Glutamatergic neuron (in vitro differentiated cells): ENCODE data around the gene AGPAT3. TPM values are rescaled to one million over a fixed set of nuclear protein-coding genes. Genes with fewer than 3 reads are reported as not detected.

Source experiments
- DNase-seq: peaks from one replicate; pipeline ENCODE4 v3.0.0; 2022
- H3K27ac Mint-ChIP-seq: one replicate; pipeline ENCODE4 v1.8.0; 2020; ENCODE audit warnings: mild to moderate bottlenecking, mixed read lengths, inconsistent platforms; ENCODE audit not compliant: unreplicated experiment
- H3K27me3 Mint-ChIP-seq: one replicate; pipeline ENCODE4 v1.8.0; 2020; ENCODE audit warnings: mild to moderate bottlenecking, moderate library complexity, mixed read lengths, inconsistent platforms; ENCODE audit not compliant: unreplicated experiment
- H3K36me3 Mint-ChIP-seq: one replicate; pipeline ENCODE4 v1.8.0; 2020; ENCODE audit warnings: mild to moderate bottlenecking, mixed read lengths, inconsistent platforms; ENCODE audit not compliant: unreplicated experiment
- H3K4me1 Mint-ChIP-seq: one replicate; pipeline ENCODE4 v1.8.0; 2020; ENCODE audit warnings: mild to moderate bottlenecking, low read depth, mixed read lengths, inconsistent platforms; ENCODE audit not compliant: unreplicated experiment
- H3K4me3 Mint-ChIP-seq: one replicate; pipeline ENCODE4 v1.8.0; 2020; ENCODE audit warnings: mild to moderate bottlenecking, mixed read lengths, inconsistent platforms; ENCODE audit not compliant: unreplicated experiment
- H3K9me3 Mint-ChIP-seq: one replicate; pipeline ENCODE4 v1.8.0; 2020; ENCODE audit warnings: mild to moderate bottlenecking, moderate library complexity, mixed read lengths, inconsistent platforms; ENCODE audit not compliant: unreplicated experiment
- CTCF ChIP-seq: fragments of 200-600 bp; sonication (generic); IDR thresholded peaks from one replicate; pipeline ENCODE4 v1.5.0; 2021; ENCODE audit not compliant: partially characterized antibody, unreplicated experiment
- total RNA-seq: library from RNA; stranded (reverse); fragmentation: NEBNext Ultra II Directional; extraction: Animal tissue kit (Norgen Biotek cat#: 25700); gene quantifications from one replicate; pipeline ENCODE4 v1.2.1, GENCODE V29; 2021; ENCODE audit not compliant: unreplicated experiment

Gene AGPAT3
- total RNA-seq, 1 donor from 2014 or later = 12.6 TPM

- Mint-ChIP-seq H3K4me3 (no peak overlapping the region), H3K4me1 (peaks cover 16% of the 10 kb centered on the region), H3K9me3 (peaks cover 16% of the 10 kb centered on the region), H3K36me3 (peaks cover 12% of the 10 kb centered on the region), H3K27ac (no peak overlapping the region), H3K27me3 (peaks cover 6% of the 10 kb centered on the region)
- no peak for TF ChIP-seq CTCF
- no peak for DNase-seq
Measured at GRCh38 chr21:43902441-43902840, 37.4 kb downstream of the AGPAT3 start.

GRCh38 chr21:43903451-43904091 is 38.5 kb downstream of the AGPAT3 start:
- no peak for DNase-seq
- no peak for TF ChIP-seq CTCF
- peaks cover 16% of the 10 kb centered on the region for H3K9me3 Mint-ChIP-seq

GRCh38 chr21:43904331-43904781 is 39.3 kb downstream of the AGPAT3 start:
- TF ChIP-seq CTCF = no peak
- no peak overlapping the region for H3K4me3 Mint-ChIP-seq
- peaks cover 16% of the 10 kb centered on the region for H3K4me1 Mint-ChIP-seq
- peaks cover 6% of the 10 kb centered on the region for H3K27me3 Mint-ChIP-seq
- no peak overlapping the region for H3K27ac Mint-ChIP-seq
- H3K9me3 Mint-ChIP-seq = peaks cover 12% of the 10 kb centered on the region
- no peaks in the 10 kb centered on the region for H3K36me3 Mint-ChIP-seq
- no peak for DNase-seq

More at GRCh38 chr21:43903451-43904091, 38.5 kb downstream of the AGPAT3 start:
- Mint-ChIP-seq H3K4me1 (peaks cover 16% of the 10 kb centered on the region), H3K36me3 (peaks cover 6% of the 10 kb centered on the region), H3K27ac (peak overlapping the region; percentile 78), H3K27me3 (peaks cover 6% of the 10 kb centered on the region), H3K4me3 (peak overlapping the region; percentile 38)

GRCh38 chr21:43905726-43906455 is 40.9 kb downstream of the AGPAT3 start:
- H3K4me1 Mint-ChIP-seq = peaks cover 16% of the 10 kb centered on the region
- H3K4me3 Mint-ChIP-seq = no peak overlapping the region
- H3K27ac Mint-ChIP-seq = no peak overlapping the region
- TF ChIP-seq CTCF = no peak
- DNase-seq = no peak
- no peaks in the 10 kb centered on the region for H3K36me3 Mint-ChIP-seq
- H3K27me3 Mint-ChIP-seq = peaks cover 6% of the 10 kb centered on the region
- peaks cover 12% of the 10 kb centered on the region for H3K9me3 Mint-ChIP-seq
